ENCODE measurements around the gene RGS9.
A peak's percentile ranks its signal among the peaks of the same experiment; 100 is the strongest.
"Not testable (repeated sequence)": the region's sequence is repeated elsewhere in the genome, so short reads cannot be mapped to it uniquely, and the experiment has no call there.

Gene RGS9

GRCh38 chr17:65109990-65110680, 27.0 kb upstream of the RGS9 start:
- in situ Hi-C loops (cut with MboI; ENCODE audit: low pct_unique_long_range_greater_than_20kb, low sequenced_read_pairs, unreplicated experiment), result no loop called here
- no peak for DNase-seq (ENCODE audit: low spot score)
- TF ChIP-seq CTCF (IDR thresholded peaks at IDR 0.05; ENCODE audit: extremely low read depth, insufficient read depth, missing control alignments), result no peak

GRCh38 chr17:65115839-65116238, 21.3 kb upstream of the RGS9 start:
- in situ Hi-C loops (cut with MboI; ENCODE audit: low pct_unique_long_range_greater_than_20kb, low sequenced_read_pairs, unreplicated experiment), result no loop called here
- TF ChIP-seq CTCF (IDR thresholded peaks at IDR 0.05; ENCODE audit: extremely low read depth, insufficient read depth, missing control alignments), result no peak
- no peak for DNase-seq (ENCODE audit: low spot score)

- in situ Hi-C loops (cut with MboI; ENCODE audit: low pct_unique_long_range_greater_than_20kb, low sequenced_read_pairs, unreplicated experiment); DNase-seq (ENCODE audit: low spot score): not testable (repeated sequence)
These were observed 20.7 kb upstream of the RGS9 start for GRCh38 chr17:65116515-65116914.

GRCh38 chr17:65117384-65118035, 19.7 kb upstream of the RGS9 start:
- TF ChIP-seq CTCF (IDR thresholded peaks at IDR 0.05; ENCODE audit: extremely low read depth, insufficient read depth, missing control alignments), result no peak
- in situ Hi-C loops (cut with MboI; ENCODE audit: low pct_unique_long_range_greater_than_20kb, low sequenced_read_pairs, unreplicated experiment), result no loop called here
- no peak for DNase-seq (ENCODE audit: low spot score)

- TF ChIP-seq CTCF (IDR thresholded peaks at IDR 0.05; ENCODE audit: extremely low read depth, insufficient read depth, missing control alignments), result no peak
- in situ Hi-C loops (cut with MboI; ENCODE audit: low pct_unique_long_range_greater_than_20kb, low sequenced_read_pairs, unreplicated experiment), result no loop called here
These were observed 15.8 kb upstream of the RGS9 start for GRCh38 chr17:65121368-65121767.

GRCh38 chr17:65121916-65122806, 15.0 kb upstream of the RGS9 start:
- DNase-seq (ENCODE audit: low spot score), result peak; percentile 47
- in situ Hi-C loops (cut with MboI; ENCODE audit: low pct_unique_long_range_greater_than_20kb, low sequenced_read_pairs, unreplicated experiment), result no loop called here
- no peak for TF ChIP-seq CTCF (IDR thresholded peaks at IDR 0.05; ENCODE audit: extremely low read depth, insufficient read depth, missing control alignments)

More at GRCh38 chr17:65121368-65121767, 15.8 kb upstream of the RGS9 start:
- DNase-seq (ENCODE audit: low spot score), result no peak
